Measurements from ENCODE around the gene FCHO1.

Gene FCHO1

DNA sequence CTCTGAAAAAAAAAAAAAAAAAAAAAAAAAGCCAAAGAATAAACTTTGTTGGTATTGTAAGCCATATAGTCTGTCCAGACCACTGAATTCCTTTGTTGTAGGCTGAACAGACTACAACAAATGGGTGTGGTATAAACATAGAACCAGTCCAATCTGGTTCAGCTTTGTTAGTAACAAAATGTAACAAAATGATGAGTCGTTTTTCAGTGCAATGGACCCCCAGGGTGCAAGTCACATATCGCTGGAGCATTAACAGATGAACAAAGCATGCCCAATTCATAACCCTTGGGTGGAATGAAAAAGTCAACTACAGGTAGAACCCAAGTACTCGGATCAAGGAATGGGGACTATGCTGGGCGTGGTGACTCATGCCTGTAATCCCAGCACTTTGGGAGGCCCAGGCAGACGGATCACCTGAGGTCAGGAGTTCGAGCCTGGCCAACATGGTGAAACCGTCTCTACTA is 13.6 kb upstream of the FCHO1 start:
- TF ChIP-seq CTCF (conservative IDR thresholded peaks at IDR 0.05), result no peak

DNA sequence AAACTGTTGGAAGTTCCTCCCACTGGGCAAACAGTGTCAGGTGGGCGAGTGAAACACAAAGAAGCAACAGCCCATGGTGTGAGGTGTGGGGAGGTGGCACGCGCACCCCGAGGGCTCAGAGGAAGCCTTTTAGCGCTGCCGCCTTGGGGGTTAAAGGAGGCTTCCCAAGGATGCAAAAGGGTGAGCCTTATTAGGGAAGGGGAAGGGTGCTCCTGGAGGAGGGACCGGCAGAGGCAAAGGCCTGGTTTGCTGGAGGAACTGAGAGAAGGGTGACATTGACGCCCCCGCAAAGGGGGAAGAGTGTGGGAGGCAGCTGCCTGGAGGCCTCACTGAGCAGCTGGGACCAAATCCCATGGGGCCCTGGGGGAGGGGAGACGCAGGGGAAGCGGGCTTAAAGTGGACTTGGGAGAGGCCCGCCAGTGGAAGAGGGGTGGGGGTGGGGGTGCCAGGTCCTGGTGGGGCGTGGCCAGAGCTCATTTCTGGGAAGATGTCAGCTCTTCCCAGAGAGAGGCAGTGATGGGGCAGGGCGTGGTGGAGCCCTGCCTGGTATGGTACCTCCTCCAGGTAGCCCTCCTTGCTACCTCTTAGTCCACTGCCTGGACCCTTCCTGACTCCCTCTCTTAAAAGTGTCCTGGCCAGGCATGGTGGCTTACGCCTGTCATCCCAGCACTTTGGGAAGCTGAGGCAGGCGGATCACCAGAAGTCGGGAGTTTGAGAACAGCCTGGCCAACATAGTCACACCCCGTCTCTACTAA is 12.0 kb upstream of the FCHO1 start:
- no peak for TF ChIP-seq CTCF (conservative IDR thresholded peaks at IDR 0.05)
- no peak overlapping the region for H3K27ac ChIP-seq

More for the DNA sequence above, 13.6 kb upstream of the FCHO1 start:
- H3K27ac ChIP-seq, result no peak overlapping the region

DNA sequence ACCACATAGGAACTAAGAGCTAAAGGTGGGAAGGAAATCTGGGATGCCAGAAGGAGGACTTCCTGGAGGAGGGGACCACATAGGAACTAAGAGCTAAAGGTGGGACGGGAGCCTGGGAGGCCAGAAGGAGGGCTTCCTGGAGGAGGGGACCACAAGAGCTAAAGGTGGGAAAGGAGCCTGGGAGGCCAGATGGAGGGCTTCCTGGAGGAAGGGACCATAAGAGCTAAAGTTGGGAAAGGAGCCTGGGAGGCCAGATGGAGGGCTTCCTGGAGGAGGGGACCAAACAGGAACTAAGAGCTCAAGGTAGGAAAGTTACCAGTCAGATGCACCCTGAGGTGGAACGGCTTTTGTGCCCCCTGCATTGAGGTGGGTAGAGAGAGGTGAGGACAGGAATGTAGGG is 9.8 kb upstream of the FCHO1 start:
- H3K27ac ChIP-seq, result no peak overlapping the region
- no peak for TF ChIP-seq CTCF (conservative IDR thresholded peaks at IDR 0.05)

DNA sequence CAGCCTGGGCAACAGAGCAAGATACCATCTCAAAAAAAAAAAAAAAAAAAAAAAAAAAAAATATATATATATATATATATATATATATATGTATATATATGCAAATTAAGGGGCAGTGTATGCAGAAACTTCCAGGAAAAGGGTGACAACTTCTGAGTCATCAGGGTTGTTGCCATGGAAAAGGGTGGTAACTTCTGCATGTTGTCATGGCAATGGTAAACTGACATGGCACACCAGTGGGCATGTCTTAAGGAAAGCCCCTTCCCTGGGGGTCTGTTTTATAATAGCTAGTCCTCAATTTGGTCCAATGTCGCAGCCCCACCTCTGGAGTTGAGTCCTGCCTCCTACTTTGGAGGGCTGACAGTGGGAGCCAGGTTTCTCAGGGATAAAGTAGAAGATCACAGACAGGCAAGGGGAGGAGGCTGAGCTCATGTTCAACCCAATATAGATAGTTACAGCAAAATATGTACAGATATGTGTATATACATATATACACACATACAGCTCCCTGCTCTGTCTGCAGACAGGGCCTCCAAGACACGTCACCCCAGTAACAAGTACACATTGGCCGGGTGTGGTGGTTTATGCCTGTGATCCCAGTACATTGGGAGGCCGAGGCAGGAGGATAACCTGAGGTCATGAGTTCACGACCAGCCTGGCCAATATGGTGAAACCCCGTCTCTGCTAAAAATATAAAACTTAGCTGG is 7.2 kb upstream of the FCHO1 start:
- H3K27ac ChIP-seq, result no peak overlapping the region

GRCh38 chr19:17747205-17748098 is 3.8 kb upstream of the FCHO1 start:
- H3K27ac ChIP-seq, result peak overlapping the region; percentile 42; the same call in 1 of the 2 replicates
- TF ChIP-seq CTCF (conservative IDR thresholded peaks at IDR 0.05), result no peak

More for the DNA sequence above, 7.2 kb upstream of the FCHO1 start:
- no peak for TF ChIP-seq CTCF (conservative IDR thresholded peaks at IDR 0.05)

DNA sequence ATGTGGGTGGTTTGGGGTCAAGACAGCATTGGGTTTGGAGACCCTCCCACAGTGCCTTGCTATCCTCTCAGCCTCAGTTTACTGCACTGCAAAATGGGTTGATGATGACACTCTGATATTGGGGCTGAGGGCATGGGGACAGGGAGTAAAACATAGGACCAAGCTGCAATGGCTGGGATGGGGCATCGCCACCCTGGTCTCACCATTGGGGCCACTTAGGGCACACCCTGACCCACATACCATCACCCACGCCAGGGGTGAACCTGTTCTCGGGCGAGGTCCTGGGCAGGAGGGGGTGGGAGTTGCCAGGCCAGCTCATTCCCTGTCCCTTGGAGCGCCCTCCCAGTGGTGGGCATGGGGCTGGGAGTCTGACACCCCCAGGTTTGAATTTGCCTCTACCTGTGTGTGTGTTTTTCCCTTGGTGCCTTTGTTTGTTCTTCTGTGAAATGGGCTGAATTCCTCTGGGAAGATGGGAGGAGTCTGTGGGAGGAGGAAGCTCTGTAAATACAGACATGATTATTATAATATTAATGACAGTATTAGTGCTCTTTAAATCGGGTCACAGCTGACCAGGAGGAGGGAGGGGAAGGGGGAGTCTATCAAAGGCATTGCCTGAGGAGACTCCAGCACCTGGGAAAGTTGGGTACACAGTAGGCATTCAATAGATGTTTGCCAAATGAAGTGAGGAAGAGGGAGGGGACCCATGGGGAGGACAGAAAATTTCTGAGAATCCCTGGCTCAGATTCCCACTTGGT is 2.2 kb upstream of the FCHO1 start:
- TF ChIP-seq CTCF (conservative IDR thresholded peaks at IDR 0.05), result no peak
- H3K27ac ChIP-seq, result no peak overlapping the region

Data from VCaP (cell line).